Measurements from ENCODE around the gene MRPL52. TPM values are rescaled to one million over a fixed set of nuclear protein-coding genes. Genes with fewer than 3 reads are reported as not detected.

Gene MRPL52
- total and polyA plus RNA-seq, 2 of the 13 experiments (the other 11 are each of a cell fraction or from before 2014, with no cell fraction given) = 118 to 329 TPM

- POLR2A ChIA-PET = interaction anchor here (0.8 to 1.9 kb wide), 7 partner anchors 12 to 246 kb away, joined by 3 to 7 read pairs (median 3); partner anchors contain the start of genes ACIN1, C14orf119, LRP10 and MRPL52
- Histone ChIP-seq H3K9ac (ENCODE audit: insufficient read depth, low read depth, low read length) (no peak overlapping the region), H3K4me3 (replicated peaks in 1 of 3; ENCODE audit: insufficient read depth in 1 of 3, low read depth in 2 of 3, low read length in 3 of 3) (no peak overlapping the region), H3K4me2 (ENCODE audit: low read depth, low read length) (no peak overlapping the region), H3K4me1 (ENCODE audit: insufficient read depth, low read length) (peaks cover 30% of the 10 kb centered on the region), H2AFZ (ENCODE audit: low read length) (no peak overlapping the region), H3K27me3 (ENCODE audit: control insufficient read depth in 1 of 2, insufficient read depth in 2 of 2, low read length in 2 of 2) (peaks cover 7 to 45% of the 10 kb centered on the region in 2 experiments; a peak in 4 of 5 replicates), H3K9me3 (ENCODE audit: low read length) (no peaks in the 10 kb centered on the region), H3K27ac (ENCODE audit: extremely low read length, insufficient read depth, low read length) (no peak overlapping the region), H3K36me3 (replicated peaks in 1 of 2; ENCODE audit: control insufficient read depth in 1 of 2, insufficient read depth in 2 of 2, low read length in 2 of 2) (no peaks in the 10 kb centered on the region), H3K79me2 (ENCODE audit: insufficient read depth, low read length) (no peaks in the 10 kb centered on the region), H4K20me1 (ENCODE audit: insufficient read depth, low read length) (no peaks in the 10 kb centered on the region)
- WGBS (ENCODE audit: low lambda C conversion rate) = 65% methylated on average over 12 of the region's 12 CpGs
- CTCF ChIA-PET (ENCODE audit: low intra/inter-chr PET ratio, low total read pairs) = interaction anchor here (1.1 to 1.9 kb wide), 3 partner anchors 25 to 292 kb away, joined by 3 to 6 read pairs (median 3); no protein-coding TSS in a partner anchor
- no TSS peak for BruUV-seq (replicated peaks)
- ATAC-seq = no peak
- in situ Hi-C loops (cut with HindIII; ENCODE audit: extremely low pct_ligation_motif_present, low pct_unique_long_range_greater_than_20kb) = loop anchor here (5.0 kb wide), 1 partner anchor 291 kb away; no protein-coding TSS in a partner anchor
- DNase-seq (ENCODE audit: low spot score) = no peak
- intact Hi-C loops (cut with micrococcal nuclease; ENCODE audit: unreplicated experiment) = no loop called here
- no peak for FAIRE-seq
- TF ChIP-seq GATA4 (IDR thresholded peaks at IDR 0.05; ENCODE audit: borderline replicate concordance, low read depth) (no peak), NR0B2 (CRISPR knock-in tag; IDR thresholded peaks at IDR 0.05) (peak; percentile 30; the same call in 1 of the 2 replicates), CSRNP2 (CRISPR knock-in tag; conservative IDR thresholded peaks at IDR 0.05; ENCODE audit: low read depth) (no peak), KDM5B (CRISPR knock-in tag; IDR thresholded peaks at IDR 0.05; ENCODE audit: borderline replicate concordance) (0 out of 2 replicates have a peak, but pooled peaks have one; percentile 36), ZNF776 (CRISPR knock-in tag; IDR thresholded peaks at IDR 0.05) (0 out of 2 replicates have a peak, but pooled peaks have one; percentile 26), KMT2B (CRISPR knock-in tag; IDR thresholded peaks at IDR 0.05) (no peak), TIGD3 (CRISPR knock-in tag; IDR thresholded peaks at IDR 0.05; ENCODE audit: borderline replicate concordance) (no peak), ZFP91 (CRISPR knock-in tag; IDR thresholded peaks at IDR 0.05; ENCODE audit: borderline replicate concordance) (0 out of 2 replicates have a peak, but pooled peaks have one; percentile 17), ZNF75D (CRISPR knock-in tag; IDR thresholded peaks at IDR 0.05; ENCODE audit: borderline replicate concordance) (peak; percentile 54; the same call in 1 of the 2 replicates)
- TF ChIP-seq, protein P1, sequence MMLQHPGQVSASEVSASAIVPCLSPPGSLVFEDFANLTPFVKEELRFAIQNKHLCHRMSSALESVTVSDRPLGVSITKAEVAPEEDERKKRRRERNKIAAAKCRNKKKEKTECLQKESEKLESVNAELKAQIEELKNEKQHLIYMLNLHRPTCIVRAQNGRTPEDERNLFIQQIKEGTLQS (CRISPR knock-in tag; IDR thresholded peaks at IDR 0.05) = no peak
- TF ChIP-seq, protein P2, sequence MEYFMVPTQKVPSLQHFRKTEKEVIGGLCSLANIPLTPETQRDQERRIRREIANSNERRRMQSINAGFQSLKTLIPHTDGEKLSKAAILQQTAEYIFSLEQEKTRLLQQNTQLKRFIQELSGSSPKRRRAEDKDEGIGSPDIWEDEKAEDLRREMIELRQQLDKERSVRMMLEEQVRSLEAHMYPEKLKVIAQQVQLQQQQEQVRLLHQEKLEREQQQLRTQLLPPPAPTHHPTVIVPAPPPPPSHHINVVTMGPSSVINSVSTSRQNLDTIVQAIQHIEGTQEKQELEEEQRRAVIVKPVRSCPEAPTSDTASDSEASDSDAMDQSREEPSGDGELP (IDR thresholded peaks at IDR 0.05; ENCODE audit: borderline replicate concordance, low read depth) = peak; percentile 50; the same call in 1 of the 2 replicates
These were observed 18.9 kb downstream of the MRPL52 start for GRCh38 chr14:22848351-22849164.

Measured in HepG2 (cell line).